ENCODE results near the gene ZNF692. TPM values are rescaled to one million over a fixed set of nuclear protein-coding genes. Genes with fewer than 3 reads are reported as not detected.

ZNF692 gene
- total and polyA plus RNA-seq, 2 of the 13 experiments (the other 11 are each of a cell fraction or from before 2014, with no cell fraction given), result 27.3 to 45.8 TPM

GRCh38 chr1:248862998-248863881 is 4.4 kb upstream of the ZNF692 start (continued):
- TF ChIP-seq MTF2 (CRISPR knock-in tag; IDR thresholded peaks at IDR 0.05; ENCODE audit: borderline replicate concordance), result peak; percentile 89
- TF ChIP-seq ZNF75D (CRISPR knock-in tag; IDR thresholded peaks at IDR 0.05; ENCODE audit: borderline replicate concordance), result no peak
- TF ChIP-seq, protein P1, sequence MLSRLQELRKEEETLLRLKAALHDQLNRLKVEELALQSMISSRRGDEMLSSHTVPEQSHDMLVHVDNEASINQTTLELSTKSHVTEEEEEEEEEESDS (CRISPR knock-in tag; IDR thresholded peaks at IDR 0.05; ENCODE audit: borderline replicate concordance), result no peak
- no peak for TF ChIP-seq SNAPC2 (CRISPR knock-in tag; IDR thresholded peaks at IDR 0.05)
- TF ChIP-seq KLF9 (CRISPR knock-in tag; IDR thresholded peaks at IDR 0.05; ENCODE audit: low read depth), result peak; percentile 46; the same call in 1 of the 2 replicates
- TF ChIP-seq, protein P2, sequence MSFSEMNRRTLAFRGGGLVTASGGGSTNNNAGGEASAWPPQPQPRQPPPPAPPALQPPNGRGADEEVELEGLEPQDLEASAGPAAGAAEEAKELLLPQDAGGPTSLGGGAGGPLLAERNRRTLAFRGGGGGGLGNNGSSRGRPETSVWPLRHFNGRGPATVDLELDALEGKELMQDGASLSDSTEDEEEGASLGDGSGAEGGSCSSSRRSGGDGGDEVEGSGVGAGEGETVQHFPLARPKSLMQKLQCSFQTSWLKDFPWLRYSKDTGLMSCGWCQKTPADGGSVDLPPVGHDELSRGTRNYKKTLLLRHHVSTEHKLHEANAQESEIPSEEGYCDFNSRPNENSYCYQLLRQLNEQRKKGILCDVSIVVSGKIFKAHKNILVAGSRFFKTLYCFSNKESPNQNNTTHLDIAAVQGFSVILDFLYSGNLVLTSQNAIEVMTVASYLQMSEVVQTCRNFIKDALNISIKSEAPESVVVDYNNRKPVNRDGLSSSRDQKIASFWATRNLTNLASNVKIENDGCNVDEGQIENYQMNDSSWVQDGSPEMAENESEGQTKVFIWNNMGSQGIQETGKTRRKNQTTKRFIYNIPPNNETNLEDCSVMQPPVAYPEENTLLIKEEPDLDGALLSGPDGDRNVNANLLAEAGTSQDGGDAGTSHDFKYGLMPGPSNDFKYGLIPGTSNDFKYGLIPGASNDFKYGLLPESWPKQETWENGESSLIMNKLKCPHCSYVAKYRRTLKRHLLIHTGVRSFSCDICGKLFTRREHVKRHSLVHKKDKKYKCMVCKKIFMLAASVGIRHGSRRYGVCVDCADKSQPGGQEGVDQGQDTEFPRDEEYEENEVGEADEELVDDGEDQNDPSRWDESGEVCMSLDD (CRISPR knock-in tag; IDR thresholded peaks at IDR 0.05; ENCODE audit: borderline replicate concordance), result peak; percentile 30; the same call in 1 of the 2 replicates
- TF ChIP-seq, protein P3, sequence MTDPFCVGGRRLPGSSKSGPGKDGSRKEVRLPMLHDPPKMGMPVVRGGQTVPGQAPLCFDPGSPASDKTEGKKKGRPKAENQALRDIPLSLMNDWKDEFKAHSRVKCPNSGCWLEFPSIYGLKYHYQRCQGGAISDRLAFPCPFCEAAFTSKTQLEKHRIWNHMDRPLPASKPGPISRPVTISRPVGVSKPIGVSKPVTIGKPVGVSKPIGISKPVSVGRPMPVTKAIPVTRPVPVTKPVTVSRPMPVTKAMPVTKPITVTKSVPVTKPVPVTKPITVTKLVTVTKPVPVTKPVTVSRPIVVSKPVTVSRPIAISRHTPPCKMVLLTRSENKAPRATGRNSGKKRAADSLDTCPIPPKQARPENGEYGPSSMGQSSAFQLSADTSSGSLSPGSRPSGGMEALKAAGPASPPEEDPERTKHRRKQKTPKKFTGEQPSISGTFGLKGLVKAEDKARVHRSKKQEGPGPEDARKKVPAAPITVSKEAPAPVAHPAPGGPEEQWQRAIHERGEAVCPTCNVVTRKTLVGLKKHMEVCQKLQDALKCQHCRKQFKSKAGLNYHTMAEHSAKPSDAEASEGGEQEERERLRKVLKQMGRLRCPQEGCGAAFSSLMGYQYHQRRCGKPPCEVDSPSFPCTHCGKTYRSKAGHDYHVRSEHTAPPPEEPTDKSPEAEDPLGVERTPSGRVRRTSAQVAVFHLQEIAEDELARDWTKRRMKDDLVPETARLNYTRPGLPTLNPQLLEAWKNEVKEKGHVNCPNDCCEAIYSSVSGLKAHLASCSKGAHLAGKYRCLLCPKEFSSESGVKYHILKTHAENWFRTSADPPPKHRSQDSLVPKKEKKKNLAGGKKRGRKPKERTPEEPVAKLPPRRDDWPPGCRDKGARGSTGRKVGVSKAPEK (CRISPR knock-in tag; IDR thresholded peaks at IDR 0.05; ENCODE audit: borderline replicate concordance), result peak; percentile 84; the same call in 1 of the 2 replicates
- no peak for TF ChIP-seq HCFC1 (IDR thresholded peaks at IDR 0.05; ENCODE audit: low read depth, low read length)
- TF ChIP-seq, protein P4, sequence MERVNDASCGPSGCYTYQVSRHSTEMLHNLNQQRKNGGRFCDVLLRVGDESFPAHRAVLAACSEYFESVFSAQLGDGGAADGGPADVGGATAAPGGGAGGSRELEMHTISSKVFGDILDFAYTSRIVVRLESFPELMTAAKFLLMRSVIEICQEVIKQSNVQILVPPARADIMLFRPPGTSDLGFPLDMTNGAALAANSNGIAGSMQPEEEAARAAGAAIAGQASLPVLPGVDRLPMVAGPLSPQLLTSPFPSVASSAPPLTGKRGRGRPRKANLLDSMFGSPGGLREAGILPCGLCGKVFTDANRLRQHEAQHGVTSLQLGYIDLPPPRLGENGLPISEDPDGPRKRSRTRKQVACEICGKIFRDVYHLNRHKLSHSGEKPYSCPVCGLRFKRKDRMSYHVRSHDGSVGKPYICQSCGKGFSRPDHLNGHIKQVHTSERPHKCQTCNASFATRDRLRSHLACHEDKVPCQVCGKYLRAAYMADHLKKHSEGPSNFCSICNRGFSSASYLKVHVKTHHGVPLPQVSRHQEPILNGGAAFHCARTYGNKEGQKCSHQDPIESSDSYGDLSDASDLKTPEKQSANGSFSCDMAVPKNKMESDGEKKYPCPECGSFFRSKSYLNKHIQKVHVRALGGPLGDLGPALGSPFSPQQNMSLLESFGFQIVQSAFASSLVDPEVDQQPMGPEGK (CRISPR knock-in tag; IDR thresholded peaks at IDR 0.05), result peak; percentile 81
- TF ChIP-seq PTBP1 (IDR thresholded peaks at IDR 0.05; ENCODE audit: low read depth, low read length, poor library complexity, severe bottlenecking), result no peak
- TF ChIP-seq ZNF44 (CRISPR knock-in tag; IDR thresholded peaks at IDR 0.05), result peak; percentile 42; the same call in 1 of the 2 replicates
- peak; percentile 42; the same call in 1 of the 2 replicates for TF ChIP-seq KAT8 (CRISPR knock-in tag; IDR thresholded peaks at IDR 0.05)
- TF ChIP-seq KLF13 (CRISPR knock-in tag; IDR thresholded peaks at IDR 0.05), result peak; percentile 64; the same call in 1 of the 2 replicates
- TF ChIP-seq ZBTB7B (CRISPR knock-in tag; IDR thresholded peaks at IDR 0.05), result peak; percentile 92
- TF ChIP-seq ERF (CRISPR knock-in tag; IDR thresholded peaks at IDR 0.05), result no peak; the same call in 1 of the 2 replicates
- TF ChIP-seq CCDC6 (CRISPR knock-in tag; IDR thresholded peaks at IDR 0.05), result peak; percentile 43
- no peak for TF ChIP-seq ZNF275 (CRISPR knock-in tag; IDR thresholded peaks at IDR 0.05; ENCODE audit: borderline replicate concordance)
- TF ChIP-seq KMT2B (CRISPR knock-in tag; IDR thresholded peaks at IDR 0.05), result peak; percentile 50; the same call in 1 of the 2 replicates
- TF ChIP-seq ZNF792 (CRISPR knock-in tag; IDR thresholded peaks at IDR 0.05), result no peak
- TF ChIP-seq ZBTB38 (CRISPR knock-in tag; IDR thresholded peaks at IDR 0.05), result 0 out of 2 replicates have a peak, but pooled peaks have one; percentile 28

Data from HepG2 (cell line).